Measurements from ENCODE around the gene HLA-E. TPM values are rescaled to one million over a fixed set of nuclear protein-coding genes. Genes with fewer than 3 reads are reported as not detected.

HLA-E gene
- total and polyA plus RNA-seq, 2 of the 13 experiments (the other 11 are each of a cell fraction or from before 2014, with no cell fraction given): 45.2 to 90.4 TPM

DNA sequence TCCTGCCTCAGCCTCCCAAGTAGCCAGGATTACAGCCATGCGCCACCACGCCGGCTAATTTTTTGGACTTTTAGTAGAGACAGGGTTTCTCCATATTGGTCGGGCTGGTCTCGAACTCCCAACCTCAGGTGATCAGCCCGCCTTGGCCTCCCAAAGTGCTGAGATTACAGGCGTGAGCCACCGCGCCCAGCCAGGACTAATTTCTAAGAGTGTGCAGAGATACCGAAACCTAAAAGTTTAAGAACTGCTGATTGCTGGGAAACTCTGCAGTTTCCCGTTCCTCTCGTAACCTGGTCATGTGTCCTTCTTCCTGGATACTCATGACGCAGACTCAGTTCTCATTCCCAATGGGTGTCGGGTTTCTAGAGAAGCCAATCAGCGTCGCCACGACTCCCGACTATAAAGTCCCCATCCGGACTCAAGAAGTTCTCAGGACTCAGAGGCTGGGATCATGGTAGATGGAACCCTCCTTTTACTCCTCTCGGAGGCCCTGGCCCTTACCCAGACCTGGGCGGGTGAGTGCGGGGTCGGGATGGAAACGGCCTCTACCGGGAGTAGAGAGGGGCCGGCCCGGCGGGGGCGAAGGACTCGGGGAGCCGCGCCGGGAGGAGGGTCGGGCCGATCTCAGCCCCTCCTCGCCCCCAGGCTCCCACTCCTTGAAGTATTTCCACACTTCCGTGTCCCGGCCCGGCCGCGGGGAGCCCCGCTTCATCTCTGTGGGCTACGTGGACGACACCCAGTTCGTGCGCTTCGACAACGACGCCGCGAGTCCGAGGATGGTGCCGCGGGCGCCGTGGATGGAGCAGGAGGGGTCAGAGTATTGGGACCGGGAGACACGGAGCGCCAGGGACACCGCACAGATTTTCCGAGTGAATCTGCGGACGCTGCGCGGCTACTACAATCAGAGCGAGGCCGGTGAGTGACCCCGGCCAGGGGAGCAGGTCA, at the start of gene HLA-E (continued):
- TF ChIP-seq, protein P1, sequence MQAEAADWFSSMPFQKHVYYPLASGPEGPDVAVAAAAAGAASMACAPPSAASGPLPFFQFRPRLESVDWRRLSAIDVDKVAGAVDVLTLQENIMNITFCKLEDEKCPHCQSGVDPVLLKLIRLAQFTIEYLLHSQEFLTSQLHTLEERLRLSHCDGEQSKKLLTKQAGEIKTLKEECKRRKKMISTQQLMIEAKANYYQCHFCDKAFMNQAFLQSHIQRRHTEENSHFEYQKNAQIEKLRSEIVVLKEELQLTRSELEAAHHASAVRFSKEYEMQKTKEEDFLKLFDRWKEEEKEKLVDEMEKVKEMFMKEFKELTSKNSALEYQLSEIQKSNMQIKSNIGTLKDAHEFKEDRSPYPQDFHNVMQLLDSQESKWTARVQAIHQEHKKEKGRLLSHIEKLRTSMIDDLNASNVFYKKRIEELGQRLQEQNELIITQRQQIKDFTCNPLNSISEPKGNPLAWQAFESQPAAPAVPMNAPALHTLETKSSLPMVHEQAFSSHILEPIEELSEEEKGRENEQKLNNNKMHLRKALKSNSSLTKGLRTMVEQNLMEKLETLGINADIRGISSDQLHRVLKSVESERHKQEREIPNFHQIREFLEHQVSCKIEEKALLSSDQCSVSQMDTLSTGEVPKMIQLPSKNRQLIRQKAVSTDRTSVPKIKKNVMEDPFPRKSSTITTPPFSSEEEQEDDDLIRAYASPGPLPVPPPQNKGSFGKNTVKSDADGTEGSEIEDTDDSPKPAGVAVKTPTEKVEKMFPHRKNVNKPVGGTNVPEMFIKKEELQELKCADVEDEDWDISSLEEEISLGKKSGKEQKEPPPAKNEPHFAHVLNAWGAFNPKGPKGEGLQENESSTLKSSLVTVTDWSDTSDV (CRISPR knock-in tag; IDR thresholded peaks at IDR 0.05): no peak
- TF ChIP-seq HNRNPUL1 (IDR thresholded peaks at IDR 0.05; ENCODE audit: low read depth, low read length) (no peak), ZNF432 (CRISPR knock-in tag; IDR thresholded peaks at IDR 0.05; ENCODE audit: borderline replicate concordance) (no peak), TEAD3 (CRISPR knock-in tag; optimal IDR thresholded peaks at IDR 0.05; ENCODE audit: borderline replicate concordance) (no peak), ZNF33B (CRISPR knock-in tag; IDR thresholded peaks at IDR 0.05) (peak; percentile 65; the same call in 1 of the 2 replicates), POLR2AphosphoS2 (IDR thresholded peaks at IDR 0.05; ENCODE audit: low read depth, low read length) (no peak), ZFP37 (CRISPR knock-in tag; IDR thresholded peaks at IDR 0.05; ENCODE audit: borderline replicate concordance) (no peak; the same call in 1 of the 2 replicates), KMT2A (CRISPR knock-in tag; IDR thresholded peaks at IDR 0.05) (peak; percentile 40; the same call in 1 of the 2 replicates), NPAS2 (CRISPR knock-in tag; IDR thresholded peaks at IDR 0.05; ENCODE audit: borderline replicate concordance) (no peak), SMAD9 (CRISPR knock-in tag; IDR thresholded peaks at IDR 0.05) (no peak), ZSCAN9 (CRISPR knock-in tag; IDR thresholded peaks at IDR 0.05; ENCODE audit: borderline replicate concordance) (peak; percentile 69; the same call in 1 of the 2 replicates)
- TF ChIP-seq, protein P2, sequence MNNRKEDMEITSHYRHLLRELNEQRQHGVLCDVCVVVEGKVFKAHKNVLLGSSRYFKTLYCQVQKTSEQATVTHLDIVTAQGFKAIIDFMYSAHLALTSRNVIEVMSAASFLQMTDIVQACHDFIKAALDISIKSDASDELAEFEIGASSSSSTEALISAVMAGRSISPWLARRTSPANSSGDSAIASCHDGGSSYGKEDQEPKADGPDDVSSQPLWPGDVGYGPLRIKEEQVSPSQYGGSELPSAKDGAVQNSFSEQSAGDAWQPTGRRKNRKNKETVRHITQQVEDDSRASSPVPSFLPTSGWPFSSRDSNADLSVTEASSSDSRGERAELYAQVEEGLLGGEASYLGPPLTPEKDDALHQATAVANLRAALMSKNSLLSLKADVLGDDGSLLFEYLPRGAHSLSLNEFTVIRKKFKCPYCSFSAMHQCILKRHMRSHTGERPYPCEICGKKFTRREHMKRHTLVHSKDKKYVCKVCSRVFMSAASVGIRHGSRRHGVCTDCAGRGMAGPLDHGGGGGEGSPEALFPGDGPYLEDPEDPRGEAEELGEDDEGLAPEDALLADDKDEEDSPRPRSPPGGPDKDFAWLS (CRISPR knock-in tag; IDR thresholded peaks at IDR 0.05; ENCODE audit: borderline replicate concordance): no peak
- TF ChIP-seq, protein P3, sequence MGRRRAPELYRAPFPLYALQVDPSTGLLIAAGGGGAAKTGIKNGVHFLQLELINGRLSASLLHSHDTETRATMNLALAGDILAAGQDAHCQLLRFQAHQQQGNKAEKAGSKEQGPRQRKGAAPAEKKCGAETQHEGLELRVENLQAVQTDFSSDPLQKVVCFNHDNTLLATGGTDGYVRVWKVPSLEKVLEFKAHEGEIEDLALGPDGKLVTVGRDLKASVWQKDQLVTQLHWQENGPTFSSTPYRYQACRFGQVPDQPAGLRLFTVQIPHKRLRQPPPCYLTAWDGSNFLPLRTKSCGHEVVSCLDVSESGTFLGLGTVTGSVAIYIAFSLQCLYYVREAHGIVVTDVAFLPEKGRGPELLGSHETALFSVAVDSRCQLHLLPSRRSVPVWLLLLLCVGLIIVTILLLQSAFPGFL (CRISPR knock-in tag; IDR thresholded peaks at IDR 0.05): no peak
- TF ChIP-seq, protein P4, sequence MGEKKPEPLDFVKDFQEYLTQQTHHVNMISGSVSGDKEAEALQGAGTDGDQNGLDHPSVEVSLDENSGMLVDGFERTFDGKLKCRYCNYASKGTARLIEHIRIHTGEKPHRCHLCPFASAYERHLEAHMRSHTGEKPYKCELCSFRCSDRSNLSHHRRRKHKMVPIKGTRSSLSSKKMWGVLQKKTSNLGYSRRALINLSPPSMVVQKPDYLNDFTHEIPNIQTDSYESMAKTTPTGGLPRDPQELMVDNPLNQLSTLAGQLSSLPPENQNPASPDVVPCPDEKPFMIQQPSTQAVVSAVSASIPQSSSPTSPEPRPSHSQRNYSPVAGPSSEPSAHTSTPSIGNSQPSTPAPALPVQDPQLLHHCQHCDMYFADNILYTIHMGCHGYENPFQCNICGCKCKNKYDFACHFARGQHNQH (CRISPR knock-in tag; IDR thresholded peaks at IDR 0.05): no peak
- TF ChIP-seq, protein P5, sequence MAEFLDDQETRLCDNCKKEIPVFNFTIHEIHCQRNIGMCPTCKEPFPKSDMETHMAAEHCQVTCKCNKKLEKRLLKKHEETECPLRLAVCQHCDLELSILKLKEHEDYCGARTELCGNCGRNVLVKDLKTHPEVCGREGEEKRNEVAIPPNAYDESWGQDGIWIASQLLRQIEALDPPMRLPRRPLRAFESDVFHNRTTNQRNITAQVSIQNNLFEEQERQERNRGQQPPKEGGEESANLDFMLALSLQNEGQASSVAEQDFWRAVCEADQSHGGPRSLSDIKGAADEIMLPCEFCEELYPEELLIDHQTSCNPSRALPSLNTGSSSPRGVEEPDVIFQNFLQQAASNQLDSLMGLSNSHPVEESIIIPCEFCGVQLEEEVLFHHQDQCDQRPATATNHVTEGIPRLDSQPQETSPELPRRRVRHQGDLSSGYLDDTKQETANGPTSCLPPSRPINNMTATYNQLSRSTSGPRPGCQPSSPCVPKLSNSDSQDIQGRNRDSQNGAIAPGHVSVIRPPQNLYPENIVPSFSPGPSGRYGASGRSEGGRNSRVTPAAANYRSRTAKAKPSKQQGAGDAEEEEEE (CRISPR knock-in tag; IDR thresholded peaks at IDR 0.05; ENCODE audit: borderline replicate concordance): no peak
- TF ChIP-seq, protein P6, sequence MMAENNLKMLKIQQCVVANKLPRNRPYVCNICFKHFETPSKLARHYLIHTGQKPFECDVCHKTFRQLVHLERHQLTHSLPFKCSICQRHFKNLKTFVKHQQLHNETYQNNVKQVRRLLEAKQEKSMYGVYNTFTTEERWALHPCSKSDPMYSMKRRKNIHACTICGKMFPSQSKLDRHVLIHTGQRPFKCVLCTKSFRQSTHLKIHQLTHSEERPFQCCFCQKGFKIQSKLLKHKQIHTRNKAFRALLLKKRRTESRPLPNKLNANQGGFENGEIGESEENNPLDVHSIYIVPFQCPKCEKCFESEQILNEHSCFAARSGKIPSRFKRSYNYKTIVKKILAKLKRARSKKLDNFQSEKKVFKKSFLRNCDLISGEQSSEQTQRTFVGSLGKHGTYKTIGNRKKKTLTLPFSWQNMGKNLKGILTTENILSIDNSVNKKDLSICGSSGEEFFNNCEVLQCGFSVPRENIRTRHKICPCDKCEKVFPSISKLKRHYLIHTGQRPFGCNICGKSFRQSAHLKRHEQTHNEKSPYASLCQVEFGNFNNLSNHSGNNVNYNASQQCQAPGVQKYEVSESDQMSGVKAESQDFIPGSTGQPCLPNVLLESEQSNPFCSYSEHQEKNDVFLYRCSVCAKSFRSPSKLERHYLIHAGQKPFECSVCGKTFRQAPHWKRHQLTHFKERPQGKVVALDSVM (CRISPR knock-in tag; IDR thresholded peaks at IDR 0.05): 0 out of 2 replicates have a peak, but pooled peaks have one; percentile 32
